Hepatic stellate cell (primary cell): ENCODE data around the gene GTF2E1.
"Not testable (repeated sequence)": the region's sequence is repeated elsewhere in the genome, so short reads cannot be mapped to it uniquely, and the experiment has no call there.

Experiments
- DNase-seq: peaks from one replicate; pipeline ENCODE4 v3.0.0; 2011; ENCODE audit warnings: low spot score

Gene GTF2E1

DNA sequence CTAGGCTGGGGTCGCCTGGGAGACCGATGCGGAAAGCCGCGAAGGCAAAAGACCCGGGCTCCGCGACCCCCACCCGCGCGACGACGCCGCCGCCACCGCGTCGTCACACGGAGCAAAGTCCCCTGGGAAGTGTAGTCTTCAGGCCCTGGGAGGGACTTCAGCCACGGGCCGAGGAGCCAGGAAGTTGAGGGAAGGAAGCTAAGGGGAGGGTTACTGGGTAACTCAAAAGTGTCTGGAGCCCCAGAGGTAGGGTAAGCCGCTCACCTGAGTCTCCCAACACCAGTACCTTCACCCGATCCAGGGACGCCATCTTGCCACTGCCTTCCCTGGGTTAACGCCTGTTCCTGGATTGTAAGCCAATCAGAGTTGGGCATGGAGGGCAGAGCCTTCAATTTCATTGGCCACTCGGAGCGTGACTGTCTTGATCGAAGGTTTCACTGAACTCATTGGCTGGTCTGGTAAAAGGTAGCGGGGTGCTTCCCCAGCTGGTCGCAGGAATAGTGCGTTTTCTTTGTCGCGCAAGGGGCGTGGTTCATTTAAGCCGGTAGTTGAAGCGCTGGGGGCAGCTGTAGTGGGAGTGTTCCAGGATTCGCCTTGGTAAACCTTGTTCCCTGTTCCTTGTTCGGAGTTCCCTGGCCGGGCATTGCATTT is at the start of gene GTF2E1, which contains the start of gene RABL3:
GTF2E1 (plus strand) TSS at position 547 of the 651 bp plus-strand sequence. CDS start 7,809 bp downstream, outside the sequence.
RABL3 (minus strand) TSS at position 319 of the 651 bp plus-strand sequence; CDS start at position 310, 9 bp downstream.
- DNase-seq = peak; percentile 98

DNA sequence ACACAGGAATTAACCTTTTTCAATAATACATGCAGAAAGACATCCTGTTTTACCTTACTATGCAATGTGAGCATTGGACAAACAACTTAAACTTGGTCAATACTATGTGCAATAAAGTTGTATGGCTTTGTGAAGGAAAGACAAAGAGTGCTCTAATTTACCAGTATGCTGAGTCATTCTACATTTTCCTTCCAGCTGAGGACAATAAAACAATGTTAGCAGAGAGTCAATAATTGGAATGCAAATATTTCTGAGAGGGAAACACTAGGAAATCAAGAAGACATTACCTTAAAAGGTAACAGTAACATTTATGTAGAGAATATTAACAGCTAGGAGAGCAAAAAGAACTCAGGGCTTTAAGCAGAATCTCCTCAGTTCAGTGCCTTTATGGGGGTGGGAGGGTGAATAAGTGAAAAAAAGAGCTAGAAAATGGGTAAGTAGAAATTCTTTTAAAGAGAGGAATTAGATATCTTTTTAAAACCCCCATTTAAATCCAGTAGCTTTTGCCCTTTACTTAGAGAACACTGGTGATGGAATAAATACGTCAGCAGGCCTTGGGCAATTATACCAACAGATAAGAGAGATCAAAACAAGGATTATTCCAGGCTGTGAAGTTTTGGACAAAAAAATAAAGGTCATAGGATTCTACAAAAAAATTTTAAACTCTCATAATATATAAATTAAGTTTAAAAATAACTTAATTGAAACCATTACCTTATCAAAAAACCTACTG is 48.9 kb upstream of the GTF2E1 start:
- DNase-seq = no peak

DNA sequence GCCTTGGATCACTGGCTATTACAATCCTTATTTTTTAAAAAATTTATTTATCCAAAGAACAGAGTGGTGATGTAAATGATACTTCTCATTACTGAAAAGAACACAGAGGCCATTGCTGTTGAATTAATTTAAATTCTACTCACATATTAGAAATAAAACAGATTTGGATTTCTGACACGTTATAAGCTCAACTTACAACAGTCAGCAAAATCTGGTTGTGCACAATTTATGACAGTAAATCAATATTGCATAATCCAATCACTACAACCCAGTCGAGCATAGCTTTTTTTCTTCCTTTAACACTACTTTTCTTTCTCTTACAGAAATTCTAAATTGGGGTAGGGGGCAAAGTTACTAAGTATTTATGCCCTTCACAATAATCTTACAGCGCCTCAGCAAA is 43.2 kb upstream of the GTF2E1 start:
- DNase-seq = no peak

DNA sequence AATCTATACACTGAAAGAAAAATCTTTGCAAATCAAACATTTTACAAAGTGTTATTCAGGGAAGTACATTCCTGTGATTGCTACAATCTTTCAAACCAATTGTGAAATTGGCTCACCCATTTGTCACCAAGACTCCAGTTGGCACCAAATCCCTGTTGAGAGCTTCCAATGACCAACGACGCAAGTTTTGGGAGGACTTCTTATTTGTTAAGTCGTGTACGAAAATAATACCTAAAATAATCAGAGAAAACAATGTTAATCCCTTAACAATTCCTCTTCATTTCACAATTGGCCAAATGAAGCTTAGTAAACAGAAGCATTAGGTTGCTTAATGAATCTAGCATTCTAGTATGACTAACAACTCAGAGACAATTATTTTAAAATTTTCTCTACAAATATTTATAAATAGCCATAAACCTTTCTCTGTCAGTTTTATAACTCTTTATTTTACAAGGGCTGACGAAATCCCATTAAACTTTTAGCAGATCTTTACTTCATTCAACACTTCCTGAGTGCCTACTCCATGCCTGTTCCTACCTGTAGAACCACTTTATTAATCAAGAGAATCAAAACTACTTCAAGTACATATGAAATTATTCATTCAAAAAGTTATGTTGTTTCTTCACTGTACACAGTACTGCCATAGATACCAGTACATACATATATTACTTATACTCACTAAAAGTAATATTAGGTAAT is 36.5 kb upstream of the GTF2E1 start:
- no peak for DNase-seq

DNA sequence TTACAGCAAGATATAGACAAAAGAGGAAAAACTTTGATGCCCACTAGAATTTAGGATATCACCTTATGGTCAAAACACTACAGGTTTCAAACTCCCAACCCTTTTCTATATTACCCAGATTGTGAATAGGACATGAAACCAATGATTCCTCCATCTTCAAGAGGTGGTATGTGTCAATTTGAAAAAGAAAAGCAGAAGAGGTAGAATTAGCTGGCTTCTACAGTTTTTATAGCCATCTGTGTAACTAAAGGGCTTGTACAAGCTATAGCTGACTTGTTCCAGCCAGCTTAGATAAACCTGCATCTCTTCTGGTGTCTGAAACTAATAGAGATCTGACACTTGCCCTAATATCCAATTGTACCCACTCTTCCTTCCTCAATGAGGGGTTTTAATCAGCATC is 35.6 kb upstream of the GTF2E1 start:
- DNase-seq = no peak

DNA sequence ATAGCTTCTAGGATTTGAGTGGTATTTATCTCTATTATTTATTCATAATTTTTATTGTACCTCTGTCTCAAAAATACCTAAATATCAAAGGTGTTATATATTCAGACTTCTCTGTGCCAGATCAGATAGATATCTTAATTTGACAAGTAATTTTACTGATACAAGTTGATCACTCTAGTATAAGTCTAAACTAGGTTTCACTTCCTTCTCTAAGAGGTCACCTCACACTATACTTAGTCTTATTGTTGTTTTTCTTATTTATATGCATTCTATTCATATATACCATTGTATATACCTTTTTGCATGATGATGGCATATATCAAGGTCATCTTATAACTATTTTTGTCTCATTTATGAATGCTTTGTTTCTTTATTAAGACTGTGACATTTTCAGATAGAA is 34.1 kb upstream of the GTF2E1 start:
- no peak for DNase-seq

DNA sequence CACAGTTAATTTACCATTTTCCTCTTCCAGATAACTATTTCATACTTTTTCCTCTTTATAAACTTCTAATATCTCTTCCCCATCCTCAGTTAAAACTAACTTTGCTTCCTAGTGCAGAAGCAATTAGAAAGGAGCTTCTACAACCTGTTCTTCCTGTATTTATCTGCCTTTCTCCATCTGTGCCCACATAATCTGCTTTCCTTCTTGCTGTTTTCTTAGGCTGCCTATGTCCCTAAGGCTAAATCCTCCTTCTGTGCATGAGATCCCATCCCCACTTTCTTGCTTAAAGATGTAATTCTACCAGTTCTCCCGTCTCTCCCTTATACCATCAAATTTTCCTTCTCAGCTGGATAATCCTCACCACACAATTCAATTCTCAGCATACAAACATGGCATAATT is 32.2 kb upstream of the GTF2E1 start:
- DNase-seq = no peak

DNA sequence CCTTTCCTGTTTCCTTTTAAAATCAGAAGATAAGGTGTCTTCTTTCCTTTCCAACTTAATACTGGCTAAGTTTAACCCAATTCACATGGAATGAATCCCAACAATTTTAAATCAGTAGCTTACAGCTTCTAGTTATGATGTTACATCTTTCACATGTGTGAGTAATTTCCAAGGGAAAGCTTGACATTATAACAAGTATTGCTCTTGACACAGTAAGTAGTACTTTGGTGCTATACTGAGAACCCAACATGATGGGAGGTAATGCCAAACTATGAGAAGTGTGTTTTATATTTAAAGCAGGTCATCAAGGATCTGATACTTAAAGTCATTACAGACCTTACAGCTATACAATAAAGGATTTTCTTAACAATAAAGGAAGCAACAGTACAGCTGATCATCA is 29.3 kb upstream of the GTF2E1 start:
- DNase-seq = no peak

DNA sequence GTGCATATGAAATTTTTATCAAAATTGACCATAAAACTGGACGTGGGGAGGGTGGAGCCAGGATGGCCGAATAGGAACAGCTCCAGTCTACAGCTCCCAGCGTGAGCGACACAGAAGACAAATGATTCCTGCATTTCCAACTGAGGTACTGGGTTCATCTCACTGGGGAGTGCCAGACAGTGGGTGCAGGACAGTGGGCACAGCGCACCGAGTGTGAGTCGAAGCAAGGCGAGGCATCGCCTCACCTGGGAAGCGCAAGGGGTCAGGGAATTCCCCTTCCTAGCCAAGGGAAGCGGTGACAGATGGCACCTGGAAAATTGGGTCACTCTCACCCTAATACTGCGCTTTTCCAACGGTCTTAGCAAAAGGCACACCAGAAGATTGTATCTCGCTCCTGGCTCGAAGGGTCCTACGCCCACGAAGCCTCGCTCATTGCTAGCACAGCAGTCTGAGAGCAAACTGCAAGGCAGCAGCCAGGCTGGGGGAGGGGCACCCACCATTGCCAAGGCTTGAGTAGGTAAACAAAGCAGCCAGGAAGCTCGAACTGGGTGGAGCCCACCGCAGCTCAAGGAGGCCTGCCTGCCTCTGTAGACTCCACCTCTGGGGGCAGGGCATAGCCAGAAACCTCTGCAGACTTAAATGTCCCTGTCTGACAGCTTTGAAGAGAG is 23.2 kb upstream of the GTF2E1 start:
- not testable (repeated sequence) for DNase-seq

DNA sequence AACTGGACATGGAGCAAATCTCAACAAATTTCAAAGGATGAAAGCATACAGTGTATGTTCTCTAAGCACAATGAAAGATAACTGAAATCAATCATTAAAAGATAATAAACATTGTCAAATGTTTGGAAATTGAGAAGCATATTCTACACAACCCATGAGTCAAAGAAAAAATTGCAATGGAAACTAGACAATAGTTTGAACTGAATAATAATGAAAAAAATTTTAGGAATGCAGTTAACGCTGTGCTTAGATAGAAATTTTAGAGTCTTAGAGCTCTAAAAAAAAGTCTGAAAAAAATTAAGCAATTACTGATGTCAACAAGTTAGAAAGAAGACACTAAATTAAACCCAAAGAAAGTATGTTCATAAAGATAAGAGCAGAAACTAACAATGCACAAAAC is 15.8 kb upstream of the GTF2E1 start:
- no peak for DNase-seq

DNA sequence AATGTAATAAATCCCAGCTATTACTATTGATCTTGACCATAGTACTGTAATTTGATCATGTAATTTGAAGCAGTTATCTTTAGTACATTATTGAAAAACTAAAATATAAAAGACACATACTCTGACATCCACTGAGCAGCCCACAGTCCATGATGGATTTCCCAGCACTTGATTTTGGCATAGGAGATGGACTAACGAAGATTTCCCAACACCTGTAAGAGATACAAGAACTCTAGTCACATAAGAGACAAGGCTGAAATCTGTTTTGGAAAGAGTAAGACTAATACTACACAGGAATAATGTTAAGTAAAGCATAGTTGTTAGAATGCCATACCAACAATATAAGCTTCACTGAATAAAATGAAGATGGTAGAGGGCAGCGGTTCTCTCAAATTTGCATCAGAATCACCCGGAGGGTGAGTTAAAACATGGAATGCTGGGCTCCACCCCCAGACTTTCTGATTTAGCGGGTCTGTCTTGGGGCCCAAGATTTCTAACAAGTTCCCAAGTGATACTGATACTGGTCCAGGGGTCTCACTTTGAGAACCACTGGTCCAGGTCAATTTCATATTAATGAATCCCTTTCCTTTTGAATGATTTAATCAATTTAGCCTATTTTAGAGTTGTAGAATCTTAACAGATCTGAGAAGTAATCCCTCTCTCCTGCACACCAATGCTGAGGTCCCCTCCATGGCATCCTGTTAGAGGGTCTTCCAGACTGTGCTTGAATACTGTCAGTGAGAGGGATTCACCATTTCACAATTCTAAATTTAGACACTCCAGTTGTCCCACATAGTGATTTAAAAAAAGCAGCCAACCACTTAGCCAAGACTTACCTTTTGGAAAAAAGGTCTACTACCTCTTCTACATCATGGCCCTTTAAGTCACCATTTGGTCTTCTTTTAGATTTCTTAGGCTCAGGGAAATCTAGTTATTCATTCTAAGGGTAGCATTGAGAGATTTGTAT is 11.7 kb upstream of the GTF2E1 start:
- DNase-seq = no peak

DNA sequence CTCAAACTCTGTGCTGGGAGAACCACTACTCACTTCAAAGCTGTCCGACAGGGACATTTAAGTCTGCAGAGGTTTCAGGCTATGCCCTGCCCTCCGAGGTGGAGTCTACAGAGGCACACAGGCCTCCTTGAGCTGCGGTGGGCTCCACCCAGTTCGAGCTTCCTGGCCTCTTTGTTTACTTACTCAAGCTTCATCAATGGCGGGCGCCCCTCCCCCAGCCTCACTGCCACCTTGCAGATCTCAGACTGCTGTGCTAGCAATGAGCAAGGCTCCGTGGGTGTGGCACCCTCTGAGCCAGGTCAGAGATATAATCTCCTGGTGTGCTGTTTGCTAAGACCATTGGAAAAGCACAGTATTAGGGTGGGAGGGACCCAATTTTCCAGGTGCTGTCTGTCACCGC is 4.5 kb upstream of the GTF2E1 start:
- not testable (repeated sequence) for DNase-seq

DNA sequence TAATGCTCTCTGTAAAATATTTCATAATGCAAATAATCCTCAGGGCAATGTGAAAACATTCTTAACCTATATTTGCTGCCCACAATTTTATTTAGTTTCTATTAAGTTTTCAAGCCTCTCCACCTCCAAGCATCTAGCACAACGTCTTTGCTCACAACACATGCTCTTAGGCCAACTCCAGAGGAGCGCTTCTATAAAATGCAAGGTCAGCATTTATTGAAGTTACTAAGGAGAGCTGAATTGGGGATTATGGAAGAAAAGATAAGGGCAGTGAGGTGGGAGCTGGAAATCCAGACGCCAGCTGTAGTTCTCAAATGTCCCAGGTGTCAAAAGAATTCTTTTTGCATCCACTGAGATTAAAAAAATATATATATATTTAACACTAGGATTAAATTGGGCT is 1.2 kb upstream of the GTF2E1 start:
- no peak for DNase-seq

DNA sequence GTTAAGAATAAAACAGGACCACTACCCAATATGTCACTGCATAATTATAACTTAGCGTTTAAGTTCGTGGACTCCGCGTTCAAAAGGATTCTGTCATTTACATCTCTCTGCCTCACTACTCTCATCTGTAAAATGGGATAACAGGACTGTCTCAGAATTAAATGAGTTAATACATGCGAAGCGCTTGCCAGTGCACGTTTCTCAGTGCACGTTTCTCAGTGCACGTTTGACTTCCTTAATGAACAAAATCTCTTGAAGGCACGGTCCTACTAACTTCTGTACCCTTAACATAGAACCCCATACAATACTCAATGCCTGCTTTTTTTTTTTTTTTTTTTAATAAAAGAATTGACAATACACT is 727 bp upstream of the GTF2E1 start:
- no peak for DNase-seq

DNA sequence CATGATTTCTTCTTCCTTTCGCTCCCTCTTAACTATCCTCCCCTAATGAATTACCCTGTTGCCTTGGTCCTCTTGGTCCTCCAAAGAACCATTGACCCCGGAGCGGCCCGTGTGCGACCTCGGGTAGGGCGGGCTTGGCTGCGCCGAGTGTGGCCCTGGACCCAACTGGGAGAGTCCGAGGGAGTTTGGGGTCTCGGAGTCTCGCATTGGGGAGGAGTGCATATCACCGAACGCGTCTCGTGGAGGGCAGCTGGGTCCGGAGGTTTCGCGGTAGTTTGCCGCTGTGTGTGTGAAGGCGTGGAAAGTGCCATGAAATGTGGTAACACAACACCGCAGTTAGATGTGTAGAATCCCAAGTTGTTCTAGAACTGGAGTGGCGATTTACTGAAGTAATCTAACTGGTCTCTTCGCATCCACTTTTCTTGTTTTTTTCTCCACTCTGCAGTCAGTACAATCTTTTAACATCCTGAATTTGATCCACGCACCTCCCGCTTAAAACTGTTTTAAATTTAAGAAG is 363 bp downstream of the GTF2E1 start:
- DNase-seq = peak; percentile 9

DNA sequence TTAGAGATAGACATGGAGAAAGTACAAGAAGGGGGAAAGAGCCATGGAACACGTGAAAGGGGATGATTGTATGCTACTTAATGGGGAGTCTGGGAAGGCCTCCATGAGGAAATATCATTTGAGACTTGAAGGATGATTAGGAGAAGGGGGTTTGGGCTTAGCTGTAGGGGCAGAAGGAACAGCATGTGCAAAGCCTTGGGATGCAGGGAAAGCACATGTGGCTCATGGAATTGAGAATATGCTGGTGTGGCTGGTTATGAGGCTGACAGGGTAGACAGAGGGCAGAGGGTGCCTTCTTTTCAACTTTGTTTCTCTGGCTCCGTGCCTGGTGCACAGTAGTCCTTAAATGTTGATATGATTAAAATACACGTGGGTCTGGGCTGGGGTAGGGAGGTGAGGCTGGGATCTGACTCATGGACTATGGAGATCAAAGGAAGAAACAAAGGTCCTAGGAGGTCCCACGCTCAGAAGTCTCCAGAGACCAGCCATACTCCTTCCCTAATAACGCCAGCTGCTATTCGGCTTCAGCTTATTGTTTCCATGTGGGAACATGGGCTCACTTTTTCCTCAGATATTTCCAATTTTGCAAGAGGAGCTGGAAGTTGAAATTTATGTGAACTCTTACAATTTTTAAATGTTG is 1.1 kb downstream of the GTF2E1 start:
- DNase-seq = no peak

DNA sequence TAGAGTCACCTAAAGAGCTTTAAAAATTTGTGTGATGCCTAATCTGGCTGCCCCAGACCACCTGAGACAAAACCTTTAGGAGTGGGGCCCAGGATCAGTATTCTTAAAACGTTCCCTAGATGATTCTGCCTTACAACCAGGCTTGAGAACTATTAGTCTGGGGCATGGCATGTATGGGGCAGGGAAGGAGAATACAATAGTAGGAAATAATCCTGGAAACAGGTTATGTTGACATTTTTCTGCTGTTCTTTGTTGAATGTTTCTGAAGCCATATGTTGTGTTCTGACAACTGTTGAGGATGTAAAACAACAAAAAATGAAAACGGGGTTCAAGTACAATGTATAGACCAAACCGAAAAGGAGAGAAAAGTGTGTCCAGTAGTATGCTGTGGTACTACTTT is 2.9 kb downstream of the GTF2E1 start:
- no peak for DNase-seq

DNA sequence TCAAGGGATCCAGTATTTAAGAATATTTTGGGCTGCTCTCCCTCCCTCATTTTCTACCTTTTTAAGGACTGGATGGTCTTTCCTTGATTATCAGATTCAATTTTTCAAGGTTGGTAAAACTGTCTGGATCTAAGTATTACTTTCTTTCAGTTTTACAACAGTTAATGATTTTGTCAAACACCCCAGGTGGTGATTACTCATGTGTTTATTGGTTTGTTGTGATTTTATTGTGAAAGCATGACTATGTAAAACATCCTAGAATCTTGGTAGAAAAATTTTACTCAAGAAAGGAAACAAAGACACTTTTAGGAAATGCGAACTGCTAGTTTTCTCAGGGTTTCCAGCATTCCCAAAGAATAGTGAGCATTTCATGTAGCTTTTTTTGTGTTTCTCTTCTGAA is 7.3 kb downstream of the GTF2E1 start:
- no peak for DNase-seq

DNA sequence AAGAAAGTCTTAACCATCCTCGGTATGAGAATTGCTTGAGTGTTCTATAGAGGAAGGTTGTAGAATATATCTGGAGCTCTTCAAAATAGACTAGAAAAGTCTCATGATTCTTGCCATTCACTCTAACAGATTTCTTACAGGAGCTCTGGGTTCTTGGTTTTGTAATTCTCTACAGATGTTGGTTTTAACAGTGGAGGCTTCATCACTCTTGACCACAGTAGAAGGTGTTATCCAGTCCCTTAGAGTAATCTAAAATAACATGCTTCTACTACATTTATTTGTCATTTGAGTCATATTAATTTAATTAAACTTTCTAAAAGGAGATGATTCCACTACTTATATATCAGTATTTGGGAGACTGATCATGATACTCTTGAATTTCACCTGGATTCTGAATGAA is 9.7 kb downstream of the GTF2E1 start:
- no peak for DNase-seq

DNA sequence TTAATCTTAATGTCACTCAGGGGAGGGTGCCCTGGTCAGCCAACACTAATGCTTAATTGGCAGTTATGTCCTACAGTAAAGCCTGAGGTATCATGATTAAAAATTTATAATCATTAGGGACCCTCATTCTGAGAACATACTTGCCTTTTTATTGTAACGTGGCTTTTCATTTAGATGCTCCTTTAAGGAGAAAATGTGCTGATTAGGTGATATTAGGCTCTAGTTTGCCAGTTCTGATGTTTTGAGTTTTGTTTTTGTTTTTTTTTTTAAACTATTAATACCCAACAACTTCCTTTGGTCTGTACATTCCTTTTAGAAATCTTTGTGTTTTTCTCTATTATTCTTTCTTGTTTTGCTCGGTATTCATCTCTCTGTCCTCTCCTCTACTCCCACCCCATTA is 10.3 kb downstream of the GTF2E1 start:
- no peak for DNase-seq

DNA sequence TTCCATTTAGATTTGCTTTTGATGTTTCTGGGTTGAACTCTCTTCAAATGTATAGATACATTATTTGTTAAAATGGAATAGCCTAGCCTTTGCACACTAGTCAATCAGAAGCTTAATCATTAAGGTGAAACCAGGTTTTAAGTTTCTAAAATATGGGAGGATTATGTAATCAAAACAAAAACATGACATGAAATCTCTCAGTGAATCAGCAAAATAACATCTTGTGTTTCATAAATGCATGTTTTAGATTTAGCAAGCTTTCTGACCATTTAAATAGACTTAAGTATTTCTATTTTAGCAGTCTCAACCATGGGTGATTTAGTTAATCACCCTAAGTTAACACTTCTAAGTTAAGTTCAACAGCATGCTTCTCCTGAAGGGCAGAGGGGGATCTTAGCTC is 11.3 kb downstream of the GTF2E1 start:
- no peak for DNase-seq
